ENCODE measurements around the gene THAP7.
"Not testable (repeated sequence)": the region's sequence is repeated elsewhere in the genome, so short reads cannot be mapped to it uniquely, and the experiment has no call there.

Gene THAP7

GRCh38 chr22:20977019-20977418, 24.9 kb downstream of the THAP7 start:
- Histone ChIP-seq H3K4me1 (ENCODE audit: control insufficient read depth in 2 of 2, insufficient read depth in 2 of 2, low read length in 2 of 2) (peaks cover 15 to 22% of the 10 kb centered on the region in 2 donors), H3K4me3 (ENCODE audit: low read length in 2 of 2) (no peak overlapping the region), H3K9ac (ENCODE audit: low read depth in 1 of 2, low read length in 2 of 2) (no peak overlapping the region), H3K9me3 (ENCODE audit: control insufficient read depth in 2 of 2, low read length in 2 of 2) (no peaks in the 10 kb centered on the region), H3K27ac (ENCODE audit: low read depth in 2 of 2, low read length in 2 of 2) (no peak overlapping the region), H3K36me3 (ENCODE audit: control insufficient read depth in 2 of 2, insufficient read depth in 2 of 2, low read length in 2 of 2) (peaks cover 7 to 9% of the 10 kb centered on the region in 2 donors), H3K27me3 (ENCODE audit: control insufficient read depth in 2 of 2, insufficient read depth in 2 of 2, low read length in 2 of 2) (no peaks in the 10 kb centered on the region)

DNA sequence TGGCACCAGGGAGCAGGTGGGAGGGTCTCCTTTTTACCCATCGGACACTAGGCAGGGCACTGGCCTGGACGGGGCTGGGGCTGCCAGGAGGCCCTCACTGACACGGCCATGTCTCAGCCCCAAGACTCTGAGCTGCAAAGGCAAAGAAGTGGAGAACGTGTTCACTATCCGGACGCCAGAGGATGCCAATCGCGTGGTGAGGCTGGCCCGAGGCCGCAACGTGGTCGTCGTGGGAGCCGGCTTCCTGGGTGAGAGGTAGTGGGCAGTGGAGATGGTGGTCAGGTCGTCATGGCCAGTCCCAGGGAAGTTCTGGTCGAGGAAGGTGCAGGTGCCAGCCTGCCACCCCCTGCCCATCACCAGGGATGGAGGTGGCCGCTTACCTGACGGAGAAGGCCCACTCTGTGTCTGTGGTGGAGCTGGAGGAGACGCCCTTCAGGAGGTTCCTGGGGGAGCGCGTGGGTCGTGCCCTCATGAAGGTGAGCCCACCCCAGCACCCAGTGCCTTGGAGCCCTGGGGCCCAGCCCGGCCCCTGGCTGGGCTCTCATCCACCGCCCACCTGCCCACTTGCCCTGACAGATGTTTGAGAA, 25.5 kb downstream of the THAP7 start:
- Histone ChIP-seq H3K4me3 (ENCODE audit: low read length in 2 of 2) (no peak overlapping the region), H3K9ac (ENCODE audit: low read depth in 1 of 2, low read length in 2 of 2) (no peak overlapping the region), H3K36me3 (ENCODE audit: control insufficient read depth in 2 of 2, insufficient read depth in 2 of 2, low read length in 2 of 2) (peaks cover 7 to 9% of the 10 kb centered on the region in 2 donors), H3K4me1 (ENCODE audit: control insufficient read depth in 2 of 2, insufficient read depth in 2 of 2, low read length in 2 of 2) (peaks cover 13 to 19% of the 10 kb centered on the region in 2 donors), H3K27ac (ENCODE audit: low read depth in 2 of 2, low read length in 2 of 2) (no peak overlapping the region), H3K27me3 (ENCODE audit: control insufficient read depth in 2 of 2, insufficient read depth in 2 of 2, low read length in 2 of 2) (no peaks in the 10 kb centered on the region), H3K9me3 (ENCODE audit: control insufficient read depth in 2 of 2, low read length in 2 of 2) (no peaks in the 10 kb centered on the region)

DNA sequence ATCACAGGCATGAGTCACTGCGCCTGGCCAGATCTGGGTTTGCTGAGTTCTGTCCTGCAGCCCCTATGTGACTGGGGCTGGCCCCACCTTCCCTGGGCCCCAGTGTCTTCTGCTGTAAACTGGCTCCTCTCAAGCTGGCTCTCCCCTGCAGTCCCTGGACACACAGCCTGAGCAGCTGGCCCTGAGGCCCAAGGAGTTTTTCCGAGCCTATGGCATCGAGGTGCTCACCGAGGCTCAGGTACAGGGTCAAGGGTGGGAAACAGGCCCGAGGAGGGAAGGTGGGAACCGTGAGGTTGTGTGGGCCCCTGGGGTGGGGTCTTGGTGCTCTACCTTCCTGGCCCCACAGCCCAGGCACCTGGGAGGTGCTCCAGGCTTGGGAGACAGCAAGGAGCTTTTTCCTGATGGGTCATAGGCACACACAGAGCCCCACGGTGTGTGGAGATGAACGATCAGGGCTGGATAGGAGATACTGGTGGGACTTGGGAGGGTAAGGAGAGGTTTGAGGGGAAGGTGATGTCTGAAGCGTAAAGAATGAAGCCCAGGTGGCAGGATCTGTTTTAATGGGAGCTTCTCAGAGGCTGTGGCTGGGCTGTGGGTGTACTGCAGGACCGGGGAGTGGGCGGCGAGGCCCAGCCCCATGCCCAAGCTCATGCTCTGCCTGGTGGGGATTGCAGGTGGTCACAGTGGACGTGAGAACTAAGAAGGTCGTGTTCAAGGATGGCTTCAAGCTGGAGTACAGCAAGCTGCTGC, 26.2 kb downstream of the THAP7 start:
- Histone ChIP-seq H3K4me3 (ENCODE audit: low read length in 2 of 2) (no peak overlapping the region), H3K9ac (ENCODE audit: low read depth in 1 of 2, low read length in 2 of 2) (no peak overlapping the region), H3K4me1 (ENCODE audit: control insufficient read depth in 2 of 2, insufficient read depth in 2 of 2, low read length in 2 of 2) (peaks cover 7 to 13% of the 10 kb centered on the region in 2 donors), H3K9me3 (ENCODE audit: control insufficient read depth in 2 of 2, low read length in 2 of 2) (no peaks in the 10 kb centered on the region), H3K27me3 (ENCODE audit: control insufficient read depth in 2 of 2, insufficient read depth in 2 of 2, low read length in 2 of 2) (no peaks in the 10 kb centered on the region), H3K36me3 (ENCODE audit: control insufficient read depth in 2 of 2, insufficient read depth in 2 of 2, low read length in 2 of 2) (peaks cover 7 to 9% of the 10 kb centered on the region in 2 donors), H3K27ac (ENCODE audit: low read depth in 2 of 2, low read length in 2 of 2) (no peak overlapping the region)

DNA sequence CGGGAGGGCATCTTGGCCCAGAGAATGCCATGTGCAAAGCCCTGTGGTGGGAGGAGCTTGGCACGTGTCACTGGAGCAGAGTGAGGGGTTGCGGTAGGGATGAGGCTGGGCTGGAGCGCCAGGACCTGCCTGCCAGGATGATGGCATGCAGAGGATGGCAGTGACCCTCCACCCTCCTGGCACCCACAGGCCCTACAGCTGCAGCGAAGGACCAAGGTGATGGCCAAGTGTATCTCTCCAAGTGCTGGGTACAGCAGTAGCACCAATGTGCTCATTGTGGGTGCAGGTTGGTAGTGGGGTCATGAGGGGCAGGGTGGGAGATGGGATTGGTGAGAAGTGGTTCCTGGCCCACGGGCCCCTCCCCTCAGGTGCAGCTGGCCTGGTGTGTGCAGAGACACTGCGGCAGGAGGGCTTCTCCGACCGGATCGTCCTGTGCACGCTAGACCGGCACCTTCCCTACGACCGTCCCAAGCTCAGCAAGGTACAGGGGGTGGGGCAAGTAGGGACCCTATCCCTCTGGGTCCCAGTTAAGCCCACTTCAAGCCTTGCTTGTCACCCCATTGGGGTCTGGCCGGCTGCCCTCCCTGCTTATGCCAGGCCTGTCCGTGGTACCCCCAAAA, 27.5 kb downstream of the THAP7 start:
- Histone ChIP-seq H3K9ac (ENCODE audit: low read depth in 1 of 2, low read length in 2 of 2) (no peak overlapping the region), H3K4me3 (ENCODE audit: low read length in 2 of 2) (no peak overlapping the region), H3K9me3 (ENCODE audit: control insufficient read depth in 2 of 2, low read length in 2 of 2) (no peaks in the 10 kb centered on the region)

DNA sequence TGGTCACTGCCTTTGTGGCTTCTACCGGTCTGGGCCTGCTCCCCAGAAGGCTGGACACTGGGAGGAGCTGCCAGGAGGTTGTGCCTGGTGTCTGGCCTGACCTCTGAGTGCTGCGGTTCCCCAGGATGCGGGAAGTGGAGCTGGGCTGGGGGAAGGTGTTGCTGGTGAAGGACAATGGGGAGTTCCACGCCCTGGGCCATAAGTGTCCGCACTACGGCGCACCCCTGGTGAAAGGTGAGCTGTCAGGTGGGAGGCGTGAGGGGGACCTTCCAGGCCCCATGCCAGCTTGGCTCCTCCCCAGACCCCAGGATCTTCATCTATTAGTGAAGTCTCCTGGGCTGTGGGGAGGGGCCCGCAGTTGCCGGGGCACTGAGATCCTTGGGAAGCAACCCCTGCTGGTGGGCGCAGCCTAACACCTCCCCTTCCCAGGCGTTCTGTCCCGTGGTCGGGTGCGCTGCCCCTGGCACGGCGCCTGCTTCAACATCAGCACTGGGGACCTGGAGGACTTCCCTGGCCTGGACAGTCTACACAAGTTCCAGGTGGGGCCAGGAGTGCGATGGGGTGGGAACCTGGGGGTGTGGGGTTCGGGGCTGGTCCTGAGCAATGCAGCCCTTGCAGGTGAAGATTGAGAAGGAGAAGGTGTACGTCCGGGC, 28.2 kb downstream of the THAP7 start:
- no peak overlapping the region for H3K27ac ChIP-seq (ENCODE audit: low read depth in 2 of 2, low read length in 2 of 2)
- H3K4me3 ChIP-seq (ENCODE audit: low read length in 2 of 2): no peak overlapping the region
- H3K4me1 ChIP-seq (ENCODE audit: control insufficient read depth in 2 of 2, insufficient read depth in 2 of 2, low read length in 2 of 2): no peaks in the 10 kb centered on the region
- H3K9ac ChIP-seq (ENCODE audit: low read depth in 1 of 2, low read length in 2 of 2): no peak overlapping the region
- H3K27me3 ChIP-seq (ENCODE audit: control insufficient read depth in 2 of 2, insufficient read depth in 2 of 2, low read length in 2 of 2): no peaks in the 10 kb centered on the region
- peaks cover 9 to 12% of the 10 kb centered on the region in 2 donors for H3K36me3 ChIP-seq (ENCODE audit: control insufficient read depth in 2 of 2, insufficient read depth in 2 of 2, low read length in 2 of 2)
- H3K9me3 ChIP-seq (ENCODE audit: control insufficient read depth in 2 of 2, low read length in 2 of 2): no peaks in the 10 kb centered on the region

More for the DNA sequence above, 27.5 kb downstream of the THAP7 start:
- no peaks in the 10 kb centered on the region for H3K27me3 ChIP-seq (ENCODE audit: control insufficient read depth in 2 of 2, insufficient read depth in 2 of 2, low read length in 2 of 2)
- peaks cover 9 to 12% of the 10 kb centered on the region in 2 donors for H3K36me3 ChIP-seq (ENCODE audit: control insufficient read depth in 2 of 2, insufficient read depth in 2 of 2, low read length in 2 of 2)
- H3K27ac ChIP-seq (ENCODE audit: low read depth in 2 of 2, low read length in 2 of 2): no peak overlapping the region
- peaks cover under 1 to 1% of the 10 kb centered on the region in 2 donors for H3K4me1 ChIP-seq (ENCODE audit: control insufficient read depth in 2 of 2, insufficient read depth in 2 of 2, low read length in 2 of 2)

DNA sequence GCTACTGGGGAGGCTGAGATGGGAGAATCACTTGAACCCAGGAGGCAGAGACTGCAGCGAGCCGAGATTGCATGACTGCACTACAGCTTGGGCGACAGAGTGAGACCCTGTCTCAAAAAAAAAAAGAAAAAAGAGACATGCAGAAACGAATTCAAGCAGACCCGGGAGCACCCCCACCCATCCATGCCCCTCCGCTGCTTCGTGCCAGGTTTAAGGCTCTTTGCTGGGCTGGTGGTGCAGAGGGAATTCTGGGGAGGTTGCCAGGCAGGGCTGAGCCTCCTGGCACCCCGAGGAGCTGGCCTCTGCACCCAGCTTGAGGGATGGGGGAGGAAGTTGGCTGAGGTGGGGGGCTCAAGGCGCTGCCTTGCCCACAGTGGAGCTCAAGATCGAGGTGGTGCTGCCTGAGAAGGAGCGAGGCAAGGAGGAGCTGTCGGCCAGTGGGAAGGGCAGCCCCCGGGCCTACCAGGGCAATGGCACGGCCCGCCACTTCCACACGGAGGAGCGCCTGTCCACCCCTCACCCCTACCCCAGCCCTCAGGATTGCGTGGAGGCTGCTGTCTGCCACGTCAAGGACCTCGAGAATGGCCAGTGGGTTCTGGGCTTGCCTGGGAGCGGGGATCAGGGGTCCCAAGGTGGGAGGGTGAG, 28.9 kb downstream of the THAP7 start:
- peaks cover 8 to 9% of the 10 kb centered on the region in 2 donors for H3K36me3 ChIP-seq (ENCODE audit: control insufficient read depth in 2 of 2, insufficient read depth in 2 of 2, low read length in 2 of 2)
- no peak overlapping the region for H3K27ac ChIP-seq (ENCODE audit: low read depth in 2 of 2, low read length in 2 of 2)
- no peak overlapping the region for H3K4me3 ChIP-seq (ENCODE audit: low read length in 2 of 2)
- H3K9ac ChIP-seq (ENCODE audit: low read depth in 1 of 2, low read length in 2 of 2): no peak overlapping the region
- H3K9me3 ChIP-seq (ENCODE audit: control insufficient read depth in 2 of 2, low read length in 2 of 2): no peaks in the 10 kb centered on the region
- H3K4me1 ChIP-seq (ENCODE audit: control insufficient read depth in 2 of 2, insufficient read depth in 2 of 2, low read length in 2 of 2): peaks cover 0 to 2% of the 10 kb centered on the region in 2 donors
- no peaks in the 10 kb centered on the region for H3K27me3 ChIP-seq (ENCODE audit: control insufficient read depth in 2 of 2, insufficient read depth in 2 of 2, low read length in 2 of 2)

- not testable (repeated sequence) for H3K27me3 ChIP-seq (ENCODE audit: control insufficient read depth in 2 of 2, insufficient read depth in 2 of 2, low read length in 2 of 2); H3K9me3 ChIP-seq (ENCODE audit: control insufficient read depth in 2 of 2, low read length in 2 of 2); H3K36me3 ChIP-seq (ENCODE audit: control insufficient read depth in 2 of 2, insufficient read depth in 2 of 2, low read length in 2 of 2); H3K9ac ChIP-seq (ENCODE audit: low read depth in 1 of 2, low read length in 2 of 2); H3K27ac ChIP-seq (ENCODE audit: low read depth in 2 of 2, low read length in 2 of 2); H3K4me3 ChIP-seq (ENCODE audit: low read length in 2 of 2); H3K4me1 ChIP-seq (ENCODE audit: control insufficient read depth in 2 of 2, insufficient read depth in 2 of 2, low read length in 2 of 2)
Measured at GRCh38 chr22:20972014-20972694, 29.8 kb downstream of the THAP7 start.

DNA sequence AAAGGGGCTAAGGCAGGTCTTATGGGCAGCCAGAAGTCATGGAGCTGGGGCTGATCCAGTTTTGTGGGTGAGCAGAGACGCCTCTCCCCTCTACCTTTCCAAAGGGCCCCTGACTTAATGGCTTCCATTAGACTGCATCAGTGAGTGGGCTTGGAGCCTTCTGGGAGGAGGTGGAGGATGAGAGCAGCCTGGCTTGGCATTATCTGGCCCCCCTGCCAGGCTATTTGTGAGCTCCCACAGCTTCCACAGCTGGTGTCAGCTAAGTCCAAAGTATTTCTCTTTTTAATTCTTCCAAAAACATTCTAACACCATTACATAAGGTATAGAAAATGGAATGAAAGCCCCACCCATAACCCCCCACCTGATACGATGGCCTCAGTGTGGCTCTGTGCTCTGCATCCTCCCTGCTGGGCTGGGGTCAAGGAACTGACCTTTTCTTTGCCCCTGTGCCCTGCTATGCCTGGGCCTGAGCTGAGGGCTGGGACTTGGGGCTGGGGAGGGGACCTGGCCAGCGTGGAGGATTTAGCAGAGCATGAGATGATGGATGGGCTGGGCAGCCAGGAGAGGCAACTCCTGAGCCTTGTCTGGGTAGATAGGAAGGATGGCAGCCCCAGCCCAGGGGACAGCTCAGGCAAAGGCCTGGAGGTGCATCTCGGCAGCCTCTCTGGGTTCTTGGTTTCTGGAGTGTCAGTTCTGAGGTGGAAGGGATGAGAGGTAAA, 30.8 kb downstream of the THAP7 start:
- H3K4me1 ChIP-seq (ENCODE audit: control insufficient read depth in 2 of 2, insufficient read depth in 2 of 2, low read length in 2 of 2): peaks cover 11 to 14% of the 10 kb centered on the region in 2 donors
- H3K4me3 ChIP-seq (ENCODE audit: low read length in 2 of 2): no peak overlapping the region
- H3K27me3 ChIP-seq (ENCODE audit: control insufficient read depth in 2 of 2, insufficient read depth in 2 of 2, low read length in 2 of 2): no peaks in the 10 kb centered on the region
- H3K9me3 ChIP-seq (ENCODE audit: control insufficient read depth in 2 of 2, low read length in 2 of 2): no peaks in the 10 kb centered on the region
- H3K36me3 ChIP-seq (ENCODE audit: control insufficient read depth in 2 of 2, insufficient read depth in 2 of 2, low read length in 2 of 2): peaks cover 5 to 6% of the 10 kb centered on the region in 2 donors
- no peak overlapping the region for H3K27ac ChIP-seq (ENCODE audit: low read depth in 2 of 2, low read length in 2 of 2)
- no peak overlapping the region for H3K9ac ChIP-seq (ENCODE audit: low read depth in 1 of 2, low read length in 2 of 2)

Data from mucosa of rectum (tissue), 2 donors.